CD14-positive monocyte (primary cell): ENCODE data around the gene DTYMK. TPM values are rescaled to one million over a fixed set of nuclear protein-coding genes. Genes with fewer than 3 reads are reported as not detected.

Experiments
- DNase-seq, 3 donors: peaks; one replicate each; pipeline ENCODE4 v3.0.0-alpha.2; 2011 to 2022
- H2AFZ ChIP-seq: 2 replicates; pipeline ENCODE4 v1.6.0; 2012; ENCODE audit warnings: mild to moderate bottlenecking, low read depth, low read length, inconsistent platforms; ENCODE audit not compliant: insufficient read depth, poor library complexity, severe bottlenecking
- H3K27ac ChIP-seq, 2 donors: 1 replicate in 1 of 2; 2 replicates in 1 of 2; pipeline ENCODE4 v1.5.1; 2012 to 2013; ENCODE audit warnings: low read length in 2 of 2, control low read depth in 1 of 2, inconsistent platforms in 1 of 2, low read depth in 1 of 2, mild to moderate bottlenecking in 1 of 2
- H3K27me3 ChIP-seq, 2 donors: one replicate each; pipeline versions ENCODE4 v1.6.0 to v1.6.1; 2011 to 2013; ENCODE audit warnings: low read length in 2 of 2; ENCODE audit not compliant: control insufficient read depth in 2 of 2, insufficient read depth in 2 of 2
- H3K36me3 ChIP-seq, 2 donors: replicated peaks in 1 of 2; 1 replicate in 1 of 2; 2 replicates in 1 of 2; pipeline versions ENCODE4 v1.5.1 to v1.6.1; 2012 to 2013; ENCODE audit warnings: low read length in 2 of 2, control low read depth in 1 of 2, inconsistent platforms in 1 of 2, mild to moderate bottlenecking in 1 of 2; ENCODE audit not compliant: insufficient read depth in 2 of 2, control insufficient read depth in 1 of 2
- H3K4me1 ChIP-seq, 2 donors: 1 replicate in 1 of 2; 2 replicates in 1 of 2; pipeline versions ENCODE4 v1.5.1 to v1.6.1; 2012 to 2013; ENCODE audit warnings: low read length in 2 of 2, control low read depth in 1 of 2, inconsistent platforms in 1 of 2, mild to moderate bottlenecking in 1 of 2, moderate library complexity in 1 of 2; ENCODE audit not compliant: insufficient read depth in 2 of 2, control insufficient read depth in 1 of 2
- H3K4me2 ChIP-seq: replicated peaks from 2 replicates; pipeline ENCODE3; 2012; ENCODE audit warnings: low read length, moderate library complexity, mild to moderate bottlenecking; ENCODE audit not compliant: poor library complexity, severe bottlenecking; ENCODE audit errors: extremely low read depth
- H3K4me3 ChIP-seq, 3 experiments: fragments of 200-600 bp in 1 of 3; sonication (generic) in 1 of 3; replicated peaks in 1 of 3; 1 replicate in 2 of 3; 2 replicates in 1 of 3; pipeline ENCODE4 v1.5.1; 2011 to 2013; ENCODE audit warnings: low read length in 3 of 3, mild to moderate bottlenecking in 3 of 3, control low read depth in 2 of 3, low read depth in 2 of 3, inconsistent platforms in 1 of 3, moderate library complexity in 1 of 3
- H3K79me2 ChIP-seq: 2 replicates; pipeline ENCODE4 v1.6.0; 2012; ENCODE audit warnings: mild to moderate bottlenecking, control low read depth, inconsistent platforms, low read length, moderate library complexity; ENCODE audit not compliant: insufficient read depth
- H3K9ac ChIP-seq: 2 replicates; pipeline ENCODE4 v1.6.0; 2017; ENCODE audit warnings: low read length, mild to moderate bottlenecking; ENCODE audit not compliant: insufficient read depth, poor library complexity, severe bottlenecking
- H3K9me3 ChIP-seq, 2 donors: replicated peaks in 1 of 2; 1 replicate in 1 of 2; 2 replicates in 1 of 2; pipeline versions ENCODE4 v1.5.1 to v1.6.1; 2012 to 2013; ENCODE audit warnings: low read length in 2 of 2, control low read depth in 1 of 2; ENCODE audit not compliant: control insufficient read depth in 1 of 2, insufficient read depth in 1 of 2
- H4K20me1 ChIP-seq: 2 replicates; pipeline ENCODE4 v1.6.0; 2012; ENCODE audit warnings: mild to moderate bottlenecking, low read length, control low read depth, moderate library complexity; ENCODE audit not compliant: insufficient read depth
- H3K27ac Mint-ChIP-seq, 7 donors: one replicate each; pipeline ENCODE4 v1.8.0; 2020; ENCODE audit warnings: mild to moderate bottlenecking in 7 of 7, mixed read lengths in 7 of 7, moderate library complexity in 6 of 7, inconsistent platforms in 2 of 7
- H3K27me3 Mint-ChIP-seq, 3 donors: one replicate each; pipeline ENCODE4 v1.8.0; 2021 to 2022; ENCODE audit warnings: low read depth in 3 of 3, mild to moderate bottlenecking in 3 of 3, mixed read lengths in 3 of 3, moderate library complexity in 3 of 3, inconsistent platforms in 1 of 3
- H3K36me3 Mint-ChIP-seq, 2 donors: one replicate each; pipeline ENCODE4 v1.8.0; 2020; ENCODE audit warnings: mixed read lengths in 2 of 2, inconsistent platforms in 1 of 2, mild to moderate bottlenecking in 1 of 2
- H3K4me1 Mint-ChIP-seq: one replicate; pipeline ENCODE4 v1.8.0; 2020; ENCODE audit warnings: mild to moderate bottlenecking, mixed read lengths
- H3K4me3 Mint-ChIP-seq, 2 donors: one replicate each; pipeline ENCODE4 v1.8.0; 2020; ENCODE audit warnings: mild to moderate bottlenecking in 2 of 2, mixed read lengths in 2 of 2, moderate library complexity in 1 of 2
- H3K9me3 Mint-ChIP-seq, 7 donors: one replicate each; pipeline ENCODE4 v1.8.0; 2020 to 2022; ENCODE audit warnings: mixed read lengths in 7 of 7, mild to moderate bottlenecking in 6 of 7, moderate library complexity in 6 of 7, inconsistent platforms in 2 of 7
- CTCF ChIP-seq: fragments of 200-600 bp; IDR thresholded peaks from one replicate; pipeline ENCODE4 v1.8.0; 2022; ENCODE audit warnings: antibody characterized with exemption, mild to moderate bottlenecking
- WGBS: methylation state at CpG from one replicate; pipeline ENCODE4 v1.1.5; 2013; ENCODE audit warnings: missing lambda C conversion rate; ENCODE audit not compliant: insufficient coverage; 5-methylcytosine and 5-hydroxymethylcytosine counted together
- intact Hi-C, 2 donors: fragments of 100-400 bp; cut with micrococcal nuclease; formaldehyde crosslinking; loops; one replicate each; pipeline versions ENCODE4 v1.15.0 to v1.15.1; 2023
- polyA plus RNA-seq, 3 donors: library from polyadenylated mRNA; depleted of rRNA in 1 of 3; unstranded in 2 of 3; stranded (reverse) in 1 of 3; fragments of 300-500 nt in 2 of 3; fragments of >200 nt in 1 of 3; fragmentation: Illumina TruSeq in 2 of 3; gene quantifications; 1 replicate in 2 of 3; 2 replicates in 1 of 3; pipeline ENCODE4 v1.2.3, GENCODE V29; 2012 to 2021

The DTYMK gene
- polyA plus RNA-seq, 3 donors = 13.0 to 23.5 (median 18.7) TPM

GRCh38 chr2:241690202-241690717, 3.6 kb upstream of the DTYMK start:
- H2AFZ ChIP-seq = no peak overlapping the region
- H3K9ac ChIP-seq = no peak overlapping the region
- no peak for TF ChIP-seq CTCF
- peaks cover 24 to 28% of the 10 kb centered on the region in 2 donors for H3K4me1 ChIP-seq
- Mint-ChIP-seq H3K4me1 (peaks cover 28% of the 10 kb centered on the region), H3K9me3 (no peaks in the 10 kb centered on the region), H3K36me3 (peaks cover 22 to 40% of the 10 kb centered on the region in 2 donors), H3K4me3 (no peak overlapping the region), H3K27me3 (peaks cover 0 to 1% (median 0%) of the 10 kb centered on the region in 3 donors), H3K27ac (peak overlapping the region in 1 of 7 donors; percentile 41)
- H3K79me2 ChIP-seq = peaks cover 45% of the 10 kb centered on the region
- H3K4me2 ChIP-seq = no peak overlapping the region
- DNase-seq = no peak
- 89% methylated on average over 6 of the region's 6 CpGs for WGBS
- H3K4me3 ChIP-seq = no peak overlapping the region
- peaks cover 31 to 53% of the 10 kb centered on the region in 2 donors for H3K36me3 ChIP-seq
- H4K20me1 ChIP-seq = no peaks in the 10 kb centered on the region
- no peaks in the 10 kb centered on the region for H3K9me3 ChIP-seq
- intact Hi-C loops = no loop called here
- H3K27ac ChIP-seq = no peak overlapping the region
- H3K27me3 ChIP-seq = no peaks in the 10 kb centered on the region

GRCh38 chr2:241689306-241689705, 2.7 kb upstream of the DTYMK start:
- Histone ChIP-seq H2AFZ (no peak overlapping the region), H3K4me2 (no peak overlapping the region), H3K36me3 (peaks cover 24 to 45% of the 10 kb centered on the region in 2 donors), H3K79me2 (peaks cover 51% of the 10 kb centered on the region), H3K27me3 (no peaks in the 10 kb centered on the region), H3K4me1 (peaks cover 20 to 24% of the 10 kb centered on the region in 2 donors), H3K9me3 (no peaks in the 10 kb centered on the region), H3K9ac (no peak overlapping the region), H3K27ac (no peak overlapping the region), H4K20me1 (no peaks in the 10 kb centered on the region), H3K4me3 (no peak overlapping the region)
- intact Hi-C loops = loop anchor here (5.0 to 10.0 kb wide), 3 partner anchors 45 to 182 kb away; partner anchors contain the start of genes D2HGDH (in 2 of the 2), ATG4B (in 1 of the 2), STK25 (in 1 of the 2) and THAP4 (in 1 of the 2)
- 90% methylated on average over 4 of the region's 10 CpGs for WGBS
- no peaks in the 10 kb centered on the region for H3K9me3 Mint-ChIP-seq
- peak overlapping the region in 3 of 7 donors; percentile 19 to 54 (median 40) for H3K27ac Mint-ChIP-seq
- TF ChIP-seq CTCF = no peak
- H3K36me3 Mint-ChIP-seq = peaks cover 23 to 35% of the 10 kb centered on the region in 2 donors
- peaks cover 0 to 1% (median 0%) of the 10 kb centered on the region in 3 donors for H3K27me3 Mint-ChIP-seq
- peaks cover 25% of the 10 kb centered on the region for H3K4me1 Mint-ChIP-seq
- no peak overlapping the region for H3K4me3 Mint-ChIP-seq
- no peak for DNase-seq
